Measurements from ENCODE around the gene CAGE1. TPM values are rescaled to one million over a fixed set of nuclear protein-coding genes. Genes with fewer than 3 reads are reported as not detected.

The CAGE1 gene
- total RNA-seq, 1 experiment from 2014 or later = 0.29 TPM

DNA sequence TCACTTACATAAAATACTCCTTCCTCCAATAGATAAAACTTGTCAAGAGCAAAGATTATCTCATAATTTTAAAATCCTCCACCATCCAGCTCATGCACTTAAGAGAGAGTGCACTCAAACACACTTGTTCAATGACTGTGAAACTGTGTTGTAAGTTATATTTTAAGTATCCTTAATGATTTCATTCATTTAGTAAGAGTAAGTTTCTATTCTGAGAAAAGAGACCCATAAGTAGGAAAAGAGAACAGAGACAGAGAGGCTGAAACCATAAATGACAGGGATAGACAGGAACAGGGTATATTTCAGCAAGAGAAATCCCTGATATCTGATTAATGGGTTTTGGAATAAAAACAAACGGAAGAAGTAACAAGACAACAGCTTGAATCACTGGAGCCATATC is 84.7 kb downstream of the CAGE1 start:
- H3K79me2 ChIP-seq (ENCODE audit: low read length) = peaks cover 47% of the 10 kb centered on the region
- intact Hi-C loops (cut with micrococcal nuclease) = no loop called here
- CTCF ChIA-PET = no interaction called here
- POLR2A ChIA-PET (ENCODE audit: unreplicated experiment) = no interaction called here
- H3K27me3 ChIP-seq (ENCODE audit: low read length) = no peaks in the 10 kb centered on the region
- DNase-seq = no peak
- no peaks in the 10 kb centered on the region for H3K4me1 ChIP-seq (ENCODE audit: insufficient read depth, low read length)
- no peaks in the 10 kb centered on the region for H3K9me2 ChIP-seq (replicated peaks; ENCODE audit: low read length)
- peaks cover 73% of the 10 kb centered on the region for H3K36me3 ChIP-seq (ENCODE audit: low read depth, low read length)
- H3K9ac ChIP-seq (ENCODE audit: low read length) = no peak overlapping the region
- no peak overlapping the region for H3K4me3 ChIP-seq (ENCODE audit: low read length)
- 0 out of 2 replicates have a peak, but pooled peaks cover 4% of the 10 kb centered on the region for H4K20me1 ChIP-seq (ENCODE audit: low read length)
- H3K4me2 ChIP-seq (ENCODE audit: low read length) = no peak overlapping the region
- TF ChIP-seq EZH2 (IDR thresholded peaks at IDR 0.05; ENCODE audit: low read length, unreplicated experiment) (no peak), EZH2phosphoT487 (IDR thresholded peaks at IDR 0.05; ENCODE audit: borderline replicate concordance, low read length) (no peak)
- TF ChIP-seq, protein P1, sequence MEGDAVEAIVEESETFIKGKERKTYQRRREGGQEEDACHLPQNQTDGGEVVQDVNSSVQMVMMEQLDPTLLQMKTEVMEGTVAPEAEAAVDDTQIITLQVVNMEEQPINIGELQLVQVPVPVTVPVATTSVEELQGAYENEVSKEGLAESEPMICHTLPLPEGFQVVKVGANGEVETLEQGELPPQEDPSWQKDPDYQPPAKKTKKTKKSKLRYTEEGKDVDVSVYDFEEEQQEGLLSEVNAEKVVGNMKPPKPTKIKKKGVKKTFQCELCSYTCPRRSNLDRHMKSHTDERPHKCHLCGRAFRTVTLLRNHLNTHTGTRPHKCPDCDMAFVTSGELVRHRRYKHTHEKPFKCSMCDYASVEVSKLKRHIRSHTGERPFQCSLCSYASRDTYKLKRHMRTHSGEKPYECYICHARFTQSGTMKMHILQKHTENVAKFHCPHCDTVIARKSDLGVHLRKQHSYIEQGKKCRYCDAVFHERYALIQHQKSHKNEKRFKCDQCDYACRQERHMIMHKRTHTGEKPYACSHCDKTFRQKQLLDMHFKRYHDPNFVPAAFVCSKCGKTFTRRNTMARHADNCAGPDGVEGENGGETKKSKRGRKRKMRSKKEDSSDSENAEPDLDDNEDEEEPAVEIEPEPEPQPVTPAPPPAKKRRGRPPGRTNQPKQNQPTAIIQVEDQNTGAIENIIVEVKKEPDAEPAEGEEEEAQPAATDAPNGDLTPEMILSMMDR (conservative IDR thresholded peaks at IDR 0.05; ENCODE audit: low read depth, low read length) = no peak
- no peak for ATAC-seq
- H3K27ac ChIP-seq (ENCODE audit: low read length) = no peak overlapping the region
- no peaks in the 10 kb centered on the region for H3K9me3 ChIP-seq (ENCODE audit: low read length)
- H3F3A ChIP-seq (ENCODE audit: low read length, unreplicated experiment) = no peaks in the 10 kb centered on the region
- no peak overlapping the region for H2AFZ ChIP-seq (ENCODE audit: low read length)
- no TSS peak for BruUV-seq (replicated peaks)

DNA sequence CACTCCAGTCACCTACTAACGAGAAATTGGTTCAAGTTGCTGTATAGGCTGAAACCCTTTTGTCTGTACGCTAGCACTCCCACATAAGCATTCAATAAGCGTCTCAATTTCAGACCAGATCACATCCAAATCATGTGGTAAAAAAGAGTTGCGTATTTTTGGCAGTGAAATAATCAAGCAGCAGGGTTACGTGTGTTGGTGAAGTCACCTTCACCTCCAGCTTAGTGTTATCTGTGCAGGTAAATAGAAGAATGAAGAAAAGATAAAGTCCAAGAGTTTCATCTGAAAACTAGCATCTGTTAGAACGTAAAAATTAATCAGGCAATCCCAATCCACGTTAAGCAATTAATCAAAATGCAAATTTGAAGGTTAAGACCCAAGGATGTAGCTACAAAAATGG is 87.8 kb downstream of the CAGE1 start:
- BruUV-seq (replicated peaks) = no TSS peak
- Histone ChIP-seq H2AFZ (ENCODE audit: low read length) (no peak overlapping the region), H3F3A (ENCODE audit: low read length, unreplicated experiment) (no peaks in the 10 kb centered on the region), H3K4me1 (ENCODE audit: insufficient read depth, low read length) (no peaks in the 10 kb centered on the region), H3K9ac (ENCODE audit: low read length) (no peak overlapping the region), H3K27me3 (ENCODE audit: low read length) (no peaks in the 10 kb centered on the region), H3K79me2 (ENCODE audit: low read length) (peaks cover 16% of the 10 kb centered on the region), H3K4me3 (ENCODE audit: low read length) (no peak overlapping the region), H3K36me3 (ENCODE audit: low read depth, low read length) (peaks cover 69% of the 10 kb centered on the region), H3K4me2 (ENCODE audit: low read length) (no peak overlapping the region), H4K20me1 (ENCODE audit: low read length) (no peaks in the 10 kb centered on the region), H3K9me2 (replicated peaks; ENCODE audit: low read length) (no peaks in the 10 kb centered on the region), H3K9me3 (ENCODE audit: low read length) (no peaks in the 10 kb centered on the region), H3K27ac (ENCODE audit: low read length) (no peak overlapping the region)
- TF ChIP-seq EZH2phosphoT487 (IDR thresholded peaks at IDR 0.05; ENCODE audit: borderline replicate concordance, low read length) (no peak), EZH2 (IDR thresholded peaks at IDR 0.05; ENCODE audit: low read length, unreplicated experiment) (no peak)
- TF ChIP-seq, protein P1 (conservative IDR thresholded peaks at IDR 0.05; ENCODE audit: low read depth, low read length) = no peak
- DNase-seq = no peak
- ATAC-seq = no peak
- intact Hi-C loops (cut with micrococcal nuclease) = no loop called here
- ChIA-PET CTCF (no interaction called here), POLR2A (ENCODE audit: unreplicated experiment) (no interaction called here)

DNA sequence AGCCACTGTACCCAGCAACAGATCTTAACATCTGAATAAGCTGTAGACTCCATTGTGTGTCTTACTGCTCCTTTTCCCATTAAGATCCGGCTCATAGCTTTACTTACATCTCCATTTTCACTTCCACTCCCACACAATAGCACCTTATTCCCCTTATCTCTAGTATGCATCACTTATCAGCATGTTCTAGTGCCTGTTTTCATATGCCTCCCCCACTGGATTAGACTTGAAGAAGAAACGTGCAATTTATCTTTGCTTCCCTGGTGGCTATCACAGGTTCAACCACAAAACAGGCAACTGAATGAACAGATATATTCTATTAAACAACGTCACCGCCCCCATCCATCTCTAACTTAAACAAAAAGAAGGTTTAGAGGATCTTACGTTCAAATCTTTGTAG is 88.6 kb downstream of the CAGE1 start:
- Histone ChIP-seq H3K27me3 (ENCODE audit: low read length) (no peaks in the 10 kb centered on the region), H3K36me3 (ENCODE audit: low read depth, low read length) (peaks cover 74% of the 10 kb centered on the region), H3K9me2 (replicated peaks; ENCODE audit: low read length) (no peaks in the 10 kb centered on the region), H3K4me2 (ENCODE audit: low read length) (no peak overlapping the region), H3K4me1 (ENCODE audit: insufficient read depth, low read length) (no peaks in the 10 kb centered on the region), H3K4me3 (ENCODE audit: low read length) (no peak overlapping the region), H3K79me2 (ENCODE audit: low read length) (peaks cover 16% of the 10 kb centered on the region), H4K20me1 (ENCODE audit: low read length) (0 out of 2 replicates have a peak, but pooled peaks cover 2% of the 10 kb centered on the region), H3F3A (ENCODE audit: low read length, unreplicated experiment) (no peaks in the 10 kb centered on the region), H3K9ac (ENCODE audit: low read length) (no peak overlapping the region), H2AFZ (ENCODE audit: low read length) (no peak overlapping the region), H3K9me3 (ENCODE audit: low read length) (no peaks in the 10 kb centered on the region), H3K27ac (ENCODE audit: low read length) (no peak overlapping the region)
- BruUV-seq (replicated peaks) = no TSS peak
- DNase-seq = no peak
- ATAC-seq = no peak
- TF ChIP-seq EZH2 (IDR thresholded peaks at IDR 0.05; ENCODE audit: low read length, unreplicated experiment) (no peak), EZH2phosphoT487 (IDR thresholded peaks at IDR 0.05; ENCODE audit: borderline replicate concordance, low read length) (no peak)
- TF ChIP-seq, protein P1 (conservative IDR thresholded peaks at IDR 0.05; ENCODE audit: low read depth, low read length) = no peak
- ChIA-PET POLR2A (ENCODE audit: unreplicated experiment) (no interaction called here), CTCF (no interaction called here)
- intact Hi-C loops (cut with micrococcal nuclease) = no loop called here
